LNCaP clone FGC (cell line): Measurements from ENCODE around the gene BPIFB1.

Experiments
- DNase-seq: peaks from one replicate; pipeline ENCODE4 v3.0.0-alpha.2; 2011; ENCODE audit warnings: low read depth
- H3K4me3 ChIP-seq: 2 replicates; pipeline ENCODE4 v1.5.1; 2011; ENCODE audit warnings: mild to moderate bottlenecking, low read depth, low read length, control low read depth
- CTCF ChIP-seq: IDR thresholded peaks from 2 replicates; pipeline ENCODE4 v1.5.1; 2012; ENCODE audit warnings: mild to moderate bottlenecking; ENCODE audit not compliant: control insufficient read depth, insufficient read depth; ENCODE audit errors: extremely low read depth

BPIFB1 gene

GRCh38 chr20:33282196-33282934, 649 bp upstream of the BPIFB1 start:
- no peak for TF ChIP-seq CTCF
- H3K4me3 ChIP-seq, result no peak overlapping the region
- no peak for DNase-seq

- DNase-seq, result no peak
- TF ChIP-seq CTCF, result no peak
- H3K4me3 ChIP-seq, result no peak overlapping the region
Observed at GRCh38 chr20:33284284-33284683, 1.3 kb downstream of the BPIFB1 start.

GRCh38 chr20:33284937-33285336, 1.9 kb downstream of the BPIFB1 start:
- TF ChIP-seq CTCF, result no peak
- no peak for DNase-seq
- H3K4me3 ChIP-seq, result no peak overlapping the region

GRCh38 chr20:33285861-33286495, 3.0 kb downstream of the BPIFB1 start:
- no peak for TF ChIP-seq CTCF
- H3K4me3 ChIP-seq, result no peak overlapping the region
- no peak for DNase-seq

- no peak for DNase-seq
- H3K4me3 ChIP-seq, result no peak overlapping the region
- no peak for TF ChIP-seq CTCF
Observed at GRCh38 chr20:33287884-33288283, 4.9 kb downstream of the BPIFB1 start.

- no peak overlapping the region for H3K4me3 ChIP-seq
- no peak for DNase-seq
- TF ChIP-seq CTCF, result no peak
Observed at GRCh38 chr20:33290852-33291251, 7.8 kb downstream of the BPIFB1 start.
